Activated CD4-positive, alpha-beta T cell treated with anti-CD3 and anti-CD28 coated beads, Interleukin-2, amount 50 U/mL, for 48 hours (primary cell): Measurements from ENCODE around the gene MOB4.
"Not testable (repeated sequence)": the region's sequence is repeated elsewhere in the genome, so short reads cannot be mapped to it uniquely, and the experiment has no call there.

ENCODE experiments used
- DNase-seq, 2 experiments: peaks; one replicate each; pipeline ENCODE4 v3.0.0-alpha.2; 2020

Gene MOB4

GRCh38 chr2:197515315-197515738 is 539 bp upstream of the MOB4 start:
- DNase-seq = no peak

- peak; percentile 20 to 38 for DNase-seq
These were observed 511 bp downstream of the MOB4 start for GRCh38 chr2:197516393-197516761.

GRCh38 chr2:197517150-197517549 is 1.3 kb downstream of the MOB4 start:
- no peak for DNase-seq

- no peak for DNase-seq
These were observed 22.5 kb downstream of the MOB4 start for GRCh38 chr2:197538412-197538811.

GRCh38 chr2:197539734-197540133 is 23.9 kb downstream of the MOB4 start:
- no peak for DNase-seq

- DNase-seq = no peak
These were observed 27.3 kb downstream of the MOB4 start for GRCh38 chr2:197543206-197543605.

- no peak for DNase-seq
These were observed 31.5 kb downstream of the MOB4 start for GRCh38 chr2:197547163-197547900.

GRCh38 chr2:197548582-197548981 is 32.7 kb downstream of the MOB4 start:
- no peak for DNase-seq

- DNase-seq = not testable (repeated sequence)
These were observed 35.4 kb downstream of the MOB4 start for GRCh38 chr2:197551260-197551659.

GRCh38 chr2:197555467-197555866 is 39.6 kb downstream of the MOB4 start:
- DNase-seq = no peak

- no peak for DNase-seq
These were observed 40.6 kb downstream of the MOB4 start for GRCh38 chr2:197556456-197556855.

- DNase-seq = no peak
These were observed 42.5 kb downstream of the MOB4 start for GRCh38 chr2:197558393-197558792.

- no peak for DNase-seq
These were observed 43.8 kb downstream of the MOB4 start for GRCh38 chr2:197559681-197560080.

GRCh38 chr2:197560146-197560665 is 44.3 kb downstream of the MOB4 start:
- DNase-seq = no peak

- DNase-seq = no peak
These were observed 55.9 kb downstream of the MOB4 start for GRCh38 chr2:197571627-197572271.

GRCh38 chr2:197573608-197574007 is 57.7 kb downstream of the MOB4 start:
- no peak for DNase-seq

GRCh38 chr2:197575987-197576386 is 60.1 kb downstream of the MOB4 start:
- no peak for DNase-seq

- DNase-seq = no peak
These were observed 60.8 kb downstream of the MOB4 start for GRCh38 chr2:197576631-197577030.

GRCh38 chr2:197577446-197577845 is 61.6 kb downstream of the MOB4 start:
- no peak for DNase-seq

GRCh38 chr2:197578294-197578693 is 62.4 kb downstream of the MOB4 start:
- not testable (repeated sequence) for DNase-seq

- not testable (repeated sequence) for DNase-seq
These were observed 64.3 kb downstream of the MOB4 start for GRCh38 chr2:197580166-197580565.

- not testable (repeated sequence) for DNase-seq
These were observed 71.4 kb downstream of the MOB4 start for GRCh38 chr2:197587255-197587654.

- DNase-seq = no peak
These were observed 75.6 kb downstream of the MOB4 start for GRCh38 chr2:197591339-197592072.

- DNase-seq = no peak
These were observed 80.9 kb downstream of the MOB4 start for GRCh38 chr2:197596766-197597165.
